ENCODE results near the gene C17orf107.

Gene C17orf107

DNA sequence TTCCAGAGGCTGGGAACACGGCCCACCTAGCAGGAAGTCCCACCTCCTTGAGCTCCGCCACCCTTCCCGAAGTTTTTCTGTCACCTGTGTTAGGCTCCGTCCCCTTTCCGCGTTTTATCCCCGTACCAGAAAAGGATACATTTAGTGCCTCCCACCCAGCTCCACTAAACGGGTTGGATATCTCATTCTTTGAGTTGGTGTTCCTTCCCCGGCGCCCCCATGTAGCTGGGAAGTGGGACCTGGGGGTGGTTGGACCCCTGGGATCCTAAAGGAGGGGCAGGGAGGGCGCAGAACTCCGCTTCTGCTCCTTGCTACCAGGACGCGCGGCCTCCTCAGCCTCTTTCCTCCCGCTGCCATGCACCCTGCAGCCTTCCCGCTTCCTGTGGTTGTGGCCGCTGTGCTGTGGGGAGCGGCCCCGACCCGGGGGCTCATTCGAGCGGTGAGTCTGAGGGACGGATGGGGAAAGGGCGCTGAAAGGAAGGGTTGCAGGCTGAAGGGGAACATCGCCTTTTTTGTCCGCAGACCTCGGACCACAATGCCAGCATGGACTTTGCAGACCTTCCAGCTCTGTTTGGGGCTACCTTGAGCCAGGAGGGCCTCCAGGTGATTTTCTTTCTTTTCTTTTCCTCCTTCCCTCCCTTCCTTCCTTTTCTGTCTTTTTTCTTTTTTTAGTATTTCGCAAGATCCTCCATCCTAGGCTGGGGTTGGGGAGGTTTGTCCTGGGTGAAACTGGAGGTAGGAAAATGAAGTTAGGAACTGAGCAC lies 41.4 kb downstream of the C17orf107 start:
- TF ChIP-seq, protein P1, sequence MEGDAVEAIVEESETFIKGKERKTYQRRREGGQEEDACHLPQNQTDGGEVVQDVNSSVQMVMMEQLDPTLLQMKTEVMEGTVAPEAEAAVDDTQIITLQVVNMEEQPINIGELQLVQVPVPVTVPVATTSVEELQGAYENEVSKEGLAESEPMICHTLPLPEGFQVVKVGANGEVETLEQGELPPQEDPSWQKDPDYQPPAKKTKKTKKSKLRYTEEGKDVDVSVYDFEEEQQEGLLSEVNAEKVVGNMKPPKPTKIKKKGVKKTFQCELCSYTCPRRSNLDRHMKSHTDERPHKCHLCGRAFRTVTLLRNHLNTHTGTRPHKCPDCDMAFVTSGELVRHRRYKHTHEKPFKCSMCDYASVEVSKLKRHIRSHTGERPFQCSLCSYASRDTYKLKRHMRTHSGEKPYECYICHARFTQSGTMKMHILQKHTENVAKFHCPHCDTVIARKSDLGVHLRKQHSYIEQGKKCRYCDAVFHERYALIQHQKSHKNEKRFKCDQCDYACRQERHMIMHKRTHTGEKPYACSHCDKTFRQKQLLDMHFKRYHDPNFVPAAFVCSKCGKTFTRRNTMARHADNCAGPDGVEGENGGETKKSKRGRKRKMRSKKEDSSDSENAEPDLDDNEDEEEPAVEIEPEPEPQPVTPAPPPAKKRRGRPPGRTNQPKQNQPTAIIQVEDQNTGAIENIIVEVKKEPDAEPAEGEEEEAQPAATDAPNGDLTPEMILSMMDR (IDR thresholded peaks at IDR 0.05; ENCODE audit: low read depth, low read length): no peak
- DNase-seq (ENCODE audit: low read depth in 2 of 2): no peak
- peak overlapping the region; percentile 87 to 97 for H3K4me3 ChIP-seq (replicated peaks in 1 of 2; ENCODE audit: low read depth in 2 of 2, low read length in 2 of 2)

DNA sequence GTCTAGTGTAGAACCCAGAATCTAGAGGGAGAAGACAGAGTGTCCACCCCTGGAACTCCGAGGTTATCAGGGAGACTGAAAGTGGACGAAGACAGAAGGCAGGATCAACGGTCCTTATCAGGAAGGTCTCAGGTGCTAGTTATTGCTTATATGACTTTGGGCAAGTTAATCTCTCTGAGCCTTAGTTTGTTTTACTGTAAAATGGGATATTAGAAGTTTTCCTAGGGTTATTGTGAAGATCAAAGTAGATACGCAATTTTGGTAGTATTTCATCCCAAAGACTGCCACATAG lies 41.9 kb downstream of the C17orf107 start:
- DNase-seq (ENCODE audit: low read depth in 2 of 2): no peak
- H3K4me3 ChIP-seq (replicated peaks in 1 of 2; ENCODE audit: low read depth in 2 of 2, low read length in 2 of 2): peak overlapping the region; percentile 87 to 97
- TF ChIP-seq, protein P1 (IDR thresholded peaks at IDR 0.05; ENCODE audit: low read depth, low read length): no peak

DNA sequence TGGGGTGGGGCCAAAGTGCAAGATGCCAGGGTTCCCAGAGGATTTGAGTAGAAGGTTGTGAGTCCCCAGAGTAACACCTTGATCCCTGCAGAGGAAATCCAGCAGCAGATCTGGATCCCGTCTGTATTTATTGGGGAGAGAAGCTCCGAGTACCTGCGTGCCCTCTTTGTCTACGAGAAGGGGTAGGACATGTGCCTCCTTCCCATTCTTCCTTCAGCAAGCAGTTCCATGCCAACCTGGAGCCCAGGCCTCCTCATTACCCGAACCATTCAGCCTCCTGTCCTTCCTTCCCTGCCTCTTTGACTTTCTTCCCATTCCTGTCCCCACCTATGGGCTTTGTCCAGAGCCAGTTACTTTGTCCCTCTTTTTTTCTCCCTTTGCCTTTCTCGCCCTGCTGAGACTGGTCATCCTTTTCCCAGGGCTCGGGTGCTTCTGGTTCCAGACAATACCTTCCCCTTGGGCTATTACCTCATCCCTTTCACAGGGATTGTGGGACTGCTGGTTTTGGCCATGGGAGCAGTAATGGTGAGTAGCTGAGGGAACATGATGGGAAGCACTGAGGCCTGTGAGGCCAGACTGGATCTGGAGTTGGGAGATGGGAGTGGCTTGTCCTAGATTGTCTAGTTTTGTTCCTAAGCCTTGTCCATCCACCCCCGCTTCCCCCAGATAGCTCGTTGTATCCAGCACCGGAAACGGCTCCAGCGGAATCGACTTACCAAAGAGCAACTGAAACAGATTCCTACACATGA lies 43.6 kb downstream of the C17orf107 start:
- H3K4me3 ChIP-seq (replicated peaks in 1 of 2; ENCODE audit: low read depth in 2 of 2, low read length in 2 of 2): no peak overlapping the region
- DNase-seq (ENCODE audit: low read depth in 2 of 2): peak in 1 of 2 donors; percentile 26
- TF ChIP-seq, protein P1 (IDR thresholded peaks at IDR 0.05; ENCODE audit: low read depth, low read length): no peak

DNA sequence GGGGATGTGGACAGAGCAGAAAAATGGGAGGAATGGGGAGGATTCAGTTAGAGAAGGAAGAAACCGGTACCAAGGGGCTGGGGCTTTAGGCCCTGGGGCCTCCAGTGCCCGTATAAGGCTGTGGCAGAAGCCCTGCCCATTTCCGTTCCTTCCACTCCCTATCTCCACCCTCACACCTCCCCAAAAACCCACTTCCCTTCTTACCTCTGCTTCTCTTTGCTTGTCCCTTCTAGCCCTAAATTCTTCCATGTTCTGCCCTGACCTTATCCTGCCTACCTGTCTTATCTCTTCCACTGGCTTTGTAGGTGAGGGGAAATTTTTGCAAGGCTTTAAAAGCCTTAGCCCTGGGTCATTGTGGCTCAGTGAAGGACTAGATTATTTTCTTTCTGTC lies 44.8 kb downstream of the C17orf107 start:
- TF ChIP-seq, protein P1 (IDR thresholded peaks at IDR 0.05; ENCODE audit: low read depth, low read length): no peak
- no peak overlapping the region for H3K4me3 ChIP-seq (replicated peaks in 1 of 2; ENCODE audit: low read depth in 2 of 2, low read length in 2 of 2)
- no peak for DNase-seq (ENCODE audit: low read depth in 2 of 2)

DNA sequence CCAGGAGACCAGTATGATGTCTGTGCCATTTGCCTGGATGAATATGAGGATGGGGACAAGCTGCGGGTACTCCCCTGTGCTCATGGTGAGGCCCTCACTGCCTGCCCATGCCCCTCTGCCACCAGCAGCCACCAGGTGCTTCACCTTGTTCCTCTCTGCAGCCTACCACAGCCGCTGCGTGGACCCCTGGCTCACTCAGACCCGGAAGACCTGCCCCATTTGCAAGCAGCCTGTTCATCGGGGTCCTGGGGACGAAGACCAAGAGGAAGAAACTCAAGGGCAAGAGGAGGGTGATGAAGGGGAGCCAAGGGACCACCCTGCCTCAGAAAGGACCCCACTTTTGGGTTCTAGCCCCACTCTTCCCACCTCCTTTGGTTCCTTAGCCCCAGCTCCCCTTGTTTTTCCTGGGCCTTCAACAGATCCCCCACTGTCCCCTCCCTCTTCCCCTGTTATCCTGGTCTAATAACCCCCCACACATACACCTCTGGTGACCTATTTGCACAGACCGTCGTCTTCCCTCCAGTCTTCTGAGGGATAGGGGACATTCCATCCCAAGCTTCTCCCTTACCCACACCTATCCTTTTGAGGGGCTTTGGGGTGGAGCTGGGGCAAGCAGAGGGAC lies 45.3 kb downstream of the C17orf107 start:
- DNase-seq (ENCODE audit: low read depth in 2 of 2): no peak
- H3K4me3 ChIP-seq (replicated peaks in 1 of 2; ENCODE audit: low read depth in 2 of 2, low read length in 2 of 2): no peak overlapping the region
- TF ChIP-seq, protein P1 (IDR thresholded peaks at IDR 0.05; ENCODE audit: low read depth, low read length): no peak

DNA sequence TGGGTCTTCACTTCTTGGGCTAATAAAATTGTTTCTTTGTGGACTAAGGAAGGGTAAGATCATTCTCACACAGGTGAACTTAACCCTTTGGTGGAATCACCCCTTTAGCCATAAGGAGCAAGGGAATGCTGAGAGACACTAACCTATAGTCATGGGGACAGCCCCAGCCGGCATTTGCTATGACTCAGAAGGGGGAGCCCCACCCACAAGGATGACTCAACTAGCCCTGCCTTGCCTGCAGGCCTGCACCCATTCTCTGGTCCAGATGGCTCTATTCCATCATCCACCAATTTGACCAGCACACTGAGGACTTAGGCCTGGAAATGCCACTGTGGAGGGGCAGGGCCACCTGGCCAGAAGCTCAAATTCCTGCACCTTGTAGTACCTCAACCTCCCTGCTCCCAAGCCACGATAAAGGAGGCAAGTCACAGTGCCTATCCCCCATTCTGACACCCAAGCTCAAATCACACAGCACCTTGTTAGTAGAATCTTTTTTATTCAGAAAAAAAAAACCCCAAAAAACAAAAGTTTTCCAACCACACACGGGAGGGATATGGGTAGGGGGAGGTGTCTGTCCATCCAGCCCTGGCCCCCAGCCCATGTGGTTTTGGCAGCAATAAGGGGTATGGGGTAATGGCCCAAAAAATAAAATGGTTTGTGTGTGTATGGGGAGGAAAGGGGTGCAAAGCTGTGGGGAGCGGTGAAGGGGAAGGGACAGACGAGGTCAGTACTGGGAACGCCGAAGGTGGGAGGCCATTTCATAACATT lies 46.0 kb downstream of the C17orf107 start:
- peak overlapping the region in 1 of 2 donors; percentile 98 for H3K4me3 ChIP-seq (replicated peaks in 1 of 2; ENCODE audit: low read depth in 2 of 2, low read length in 2 of 2)
- DNase-seq (ENCODE audit: low read depth in 2 of 2): peak; percentile 88 to 96
- TF ChIP-seq, protein P1 (IDR thresholded peaks at IDR 0.05; ENCODE audit: low read depth, low read length): no peak
